Glomerular visceral epithelial cell (primary cell): Measurements from ENCODE around the gene SERPINH1.
A peak's percentile ranks its signal among the peaks of the same experiment; 100 is the strongest.

Experiments
- DNase-seq: peaks from one replicate; pipeline ENCODE4 v3.0.0-alpha.2; 2016; ENCODE audit errors: extremely low spot score

SERPINH1 gene

DNA sequence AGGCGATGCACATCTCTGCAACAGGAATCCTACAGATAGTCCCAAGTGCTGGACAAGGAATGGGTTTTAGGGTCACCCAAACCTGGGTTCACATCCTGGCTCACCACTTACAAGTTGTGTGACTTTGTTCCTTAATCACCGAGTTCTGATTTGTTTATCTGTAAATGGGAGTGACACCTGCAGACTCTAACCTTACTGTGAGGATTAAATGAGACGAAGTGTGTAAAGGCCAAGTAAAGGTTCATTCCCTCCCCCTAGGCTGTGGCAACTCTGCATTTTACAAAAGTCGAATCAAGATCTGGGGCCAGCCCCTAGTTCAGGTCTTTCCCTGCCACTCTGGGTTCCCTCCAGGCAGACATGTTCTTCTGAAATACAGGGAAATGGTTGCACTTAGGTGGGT lies 34.9 kb downstream of the SERPINH1 start:
- no peak for DNase-seq

DNA sequence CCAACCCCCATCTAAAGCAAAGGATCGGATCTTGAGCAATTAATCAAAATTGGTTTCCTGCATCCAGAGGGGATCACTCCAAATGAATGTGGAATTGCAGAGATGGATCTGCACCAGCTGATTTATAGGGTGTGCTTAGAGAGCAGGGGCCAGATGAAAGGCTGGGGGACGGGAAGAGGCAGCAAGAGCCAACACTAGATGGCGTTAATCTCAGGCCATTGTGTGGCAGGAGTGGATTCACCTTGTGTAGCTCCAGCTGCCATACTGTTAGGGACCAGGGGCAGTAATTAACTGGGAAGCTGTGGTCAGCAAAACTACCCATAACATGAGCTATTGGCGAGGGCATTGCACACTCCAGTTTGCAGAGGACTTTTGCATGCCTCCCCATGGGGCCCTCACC lies 35.6 kb downstream of the SERPINH1 start:
- peak; percentile 21 for DNase-seq

DNA sequence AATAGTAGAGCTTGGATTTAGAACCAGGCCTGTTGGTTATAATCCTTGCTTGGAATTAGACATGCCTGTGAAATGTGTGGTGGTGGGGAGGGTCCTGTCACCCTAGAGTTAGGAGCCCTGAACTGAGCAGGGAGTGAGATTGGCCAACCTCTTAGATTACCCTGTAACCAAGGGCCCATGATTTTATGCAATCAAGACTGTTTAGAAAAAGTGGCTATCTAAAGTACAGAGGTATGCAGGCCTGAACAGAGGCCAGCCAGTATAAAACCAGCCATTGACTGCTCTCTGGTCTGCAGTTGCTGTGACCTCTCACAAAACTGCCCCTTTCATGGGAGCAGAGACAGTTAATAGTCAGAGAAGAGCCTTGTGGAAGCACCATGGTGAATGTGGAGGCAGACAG lies 36.2 kb downstream of the SERPINH1 start:
- DNase-seq, result no peak

DNA sequence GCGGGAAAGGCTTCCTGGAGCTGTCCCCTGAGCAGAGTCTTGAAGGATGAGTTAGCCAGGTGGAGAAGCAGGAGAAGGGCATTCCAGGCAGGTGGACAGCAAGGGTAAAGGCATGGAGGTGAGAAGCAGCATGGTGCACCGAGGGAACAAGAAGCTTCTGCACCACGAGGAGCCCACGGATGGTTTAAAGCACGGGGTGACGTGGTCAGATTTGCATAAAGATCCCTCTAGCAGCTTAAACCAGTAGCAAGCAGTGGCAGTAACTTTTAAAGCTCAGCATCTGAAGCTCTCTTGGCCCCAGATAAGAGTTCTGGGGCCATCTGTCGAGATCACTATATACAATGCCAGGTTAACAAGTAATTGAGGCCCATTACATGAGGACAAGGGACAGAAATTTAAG lies 36.8 kb downstream of the SERPINH1 start:
- DNase-seq, result no peak

DNA sequence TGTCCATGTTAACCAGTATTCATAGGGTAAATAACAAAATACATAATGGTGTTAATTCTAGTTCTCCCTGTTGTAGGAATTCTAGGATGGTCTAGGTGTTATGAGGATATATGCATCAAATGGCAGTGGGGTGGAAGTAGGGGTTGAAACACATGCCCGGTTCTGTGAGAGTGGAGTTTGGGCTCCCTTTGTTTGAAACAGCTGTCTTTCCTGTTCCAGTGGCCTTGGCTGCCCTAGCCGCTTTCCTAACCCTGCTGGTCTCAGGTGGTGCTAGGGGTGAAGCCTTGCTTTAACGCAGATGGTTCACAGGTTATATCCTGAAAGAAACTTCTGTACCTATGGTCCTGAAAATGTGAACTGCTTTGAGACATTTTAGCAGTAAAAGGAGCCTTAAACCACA lies 38.3 kb downstream of the SERPINH1 start:
- DNase-seq, result no peak

DNA sequence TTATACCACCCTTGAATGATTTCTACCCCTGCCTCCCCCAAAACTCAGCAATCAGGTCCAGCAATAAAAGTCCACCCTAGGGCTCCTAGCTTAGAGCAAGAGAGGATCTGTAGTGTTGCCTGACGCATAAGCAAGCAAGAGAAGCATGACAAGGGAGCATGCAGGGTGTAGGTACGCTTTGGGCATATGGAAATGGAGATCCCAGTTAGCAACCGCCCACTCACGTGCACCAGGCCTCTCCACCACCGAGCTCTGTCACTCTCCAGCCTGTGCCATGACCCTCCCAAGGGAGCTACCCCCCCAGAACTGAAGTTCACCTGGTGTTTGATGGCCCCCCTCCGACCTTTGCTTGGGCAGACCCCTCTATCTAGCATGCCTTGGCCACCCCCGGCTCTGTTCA lies 39.4 kb downstream of the SERPINH1 start:
- DNase-seq, result no peak

DNA sequence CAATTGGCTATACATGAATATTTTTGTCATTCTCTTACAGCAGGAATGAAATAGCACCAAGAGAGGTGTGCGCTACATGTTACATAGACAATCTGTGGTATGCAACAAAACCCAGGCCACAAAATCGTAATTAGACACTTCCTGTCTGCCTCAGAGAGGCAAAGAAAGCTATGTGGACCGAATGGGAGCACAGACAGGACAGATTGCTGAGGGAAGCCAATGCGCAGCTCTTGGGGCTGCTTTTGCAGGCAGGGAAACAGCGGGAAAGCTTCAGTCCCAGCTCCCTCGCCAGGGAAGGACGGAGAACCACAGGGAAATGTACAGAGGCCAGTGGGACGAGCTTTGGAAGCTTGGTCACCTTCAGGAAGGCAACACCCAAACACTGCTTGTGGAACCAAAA lies 40.9 kb downstream of the SERPINH1 start:
- no peak for DNase-seq

DNA sequence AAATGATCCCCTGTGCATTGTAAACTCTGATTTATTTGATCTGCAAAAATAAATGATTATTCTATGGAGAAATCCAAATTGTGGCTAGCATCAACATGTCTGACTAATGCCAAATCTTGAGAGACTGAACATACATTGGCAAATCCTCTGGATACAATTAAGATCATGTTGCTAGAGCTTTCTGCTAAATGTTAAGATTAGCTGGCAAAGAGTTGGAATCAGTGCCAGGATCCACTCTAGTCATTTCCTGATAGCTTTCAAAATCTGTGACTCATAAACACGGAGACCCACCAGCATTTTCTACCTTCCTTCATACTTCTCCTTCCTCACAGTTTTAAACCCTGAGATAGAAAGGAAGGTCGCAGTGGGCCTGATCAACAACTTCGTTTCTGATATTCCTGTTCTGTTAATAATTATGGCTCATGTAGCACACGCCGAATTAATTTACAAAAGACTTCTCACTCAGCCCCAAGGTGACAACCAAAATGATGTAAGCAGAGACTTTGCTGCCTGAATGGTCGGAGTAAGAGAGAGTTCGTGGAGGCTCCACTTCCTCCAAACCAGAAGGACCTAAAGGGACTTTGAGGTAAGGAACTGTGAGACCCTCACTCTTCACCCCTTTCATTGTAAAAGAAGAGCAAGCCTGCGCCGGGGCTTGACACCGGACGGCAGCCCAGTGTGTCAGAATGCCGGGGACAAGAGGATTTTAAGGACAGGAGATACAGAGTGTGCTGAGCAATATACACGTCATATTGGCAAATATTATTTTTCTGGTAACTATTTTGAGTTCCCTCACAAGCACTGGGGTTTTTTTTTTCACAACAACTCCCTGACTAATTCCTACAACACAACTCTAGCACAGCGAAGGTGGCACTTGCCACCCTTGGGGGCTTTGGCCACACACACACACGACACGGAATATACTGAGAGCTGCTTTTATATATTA lies 42.0 kb downstream of the SERPINH1 start:
- peak; percentile 28 for DNase-seq

DNA sequence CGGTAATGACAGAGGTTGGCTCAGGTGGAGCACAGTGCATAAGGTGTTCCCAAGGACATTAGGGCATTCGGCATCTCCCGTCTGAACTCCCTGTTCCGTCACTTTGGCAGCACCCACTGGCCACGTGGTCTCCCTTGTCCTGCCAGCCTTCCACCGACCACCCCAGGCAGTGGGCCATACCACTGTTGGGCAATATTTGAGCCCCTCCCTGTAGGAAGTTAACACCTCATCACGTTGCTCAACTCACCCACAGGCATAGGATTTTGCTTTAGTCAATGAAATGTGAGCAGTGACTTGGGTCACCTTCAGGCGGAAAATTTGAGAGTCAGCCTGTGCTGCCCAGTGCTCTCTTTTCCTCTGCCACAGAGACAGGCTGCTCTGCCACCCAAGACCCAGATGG lies 44.0 kb downstream of the SERPINH1 start:
- no peak for DNase-seq

DNA sequence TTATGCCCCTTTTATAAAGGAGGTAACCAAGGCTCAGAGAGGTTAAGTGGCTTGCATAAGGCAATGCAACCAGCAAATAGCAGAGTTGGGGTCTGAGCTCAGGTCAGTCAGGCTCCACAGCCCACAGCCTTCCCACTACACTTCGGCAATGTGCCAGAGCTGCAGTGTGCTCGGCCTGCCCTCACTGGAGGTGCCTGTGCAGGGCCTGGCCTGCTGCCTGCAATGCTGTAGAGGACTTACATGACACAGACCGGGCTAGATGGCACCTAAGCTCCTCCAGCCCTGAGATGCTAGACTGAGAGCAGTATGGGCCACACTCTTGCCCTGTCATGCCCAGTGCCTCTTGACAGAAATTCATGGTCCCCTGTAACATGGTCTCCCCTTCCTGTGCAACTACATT lies 49.8 kb downstream of the SERPINH1 start:
- DNase-seq, result no peak

DNA sequence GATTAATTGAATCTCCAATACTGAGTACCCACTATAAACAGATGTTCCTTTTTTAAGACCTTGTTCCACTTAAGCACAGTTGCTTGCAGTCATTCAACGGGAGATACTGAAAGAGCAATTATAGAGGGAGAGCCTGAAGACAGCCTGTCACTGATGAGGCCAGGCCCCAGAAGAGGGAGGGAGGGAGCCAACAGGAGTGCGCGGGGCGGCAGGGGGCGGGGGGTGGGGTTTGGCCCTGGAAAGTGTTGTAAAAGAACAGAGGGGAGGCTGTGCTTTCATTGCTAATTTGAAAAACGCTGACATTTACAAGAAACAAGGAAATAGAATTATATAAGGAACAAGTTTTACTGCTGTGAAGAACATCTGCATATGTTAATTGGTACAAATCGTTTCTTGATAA lies 53.7 kb downstream of the SERPINH1 start:
- DNase-seq, result no peak

DNA sequence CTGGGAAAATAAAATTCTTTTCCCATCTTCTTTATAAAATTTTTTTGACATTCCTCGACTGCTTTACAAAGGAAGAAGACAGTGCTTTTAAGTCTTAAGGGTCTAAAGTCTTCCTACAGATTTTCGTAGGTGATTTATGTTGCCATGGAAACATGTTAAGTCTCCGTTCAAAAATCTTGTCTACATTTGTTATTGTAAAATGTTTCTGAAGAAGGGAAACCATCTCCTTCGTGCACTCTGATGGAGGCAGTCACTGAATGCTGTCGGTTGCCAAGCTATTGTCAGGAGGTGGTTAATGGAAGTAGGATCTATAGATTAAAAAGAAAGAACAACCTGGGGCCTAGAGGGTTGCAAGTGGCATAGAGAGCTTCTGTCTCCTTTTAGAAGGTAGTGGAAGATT lies 54.2 kb downstream of the SERPINH1 start:
- DNase-seq, result no peak
